H1 (cell line): ENCODE measurements around the gene ASIC1. TPM values are rescaled to one million over a fixed set of nuclear protein-coding genes. Genes with fewer than 3 reads are reported as not detected.

Experiments
- CTCF ChIA-PET: fragments of 300-600 bp; sonication (Branson Sonifier 250); formaldehyde crosslinking; loops from one replicate; lab custom pipeline; 2021; ENCODE audit not compliant: partially characterized antibody; lab: Charles Lee
- POLR2A ChIA-PET: fragments of 300-600 bp; sonication (Branson Sonifier 250); formaldehyde crosslinking; loops from one replicate; lab custom pipeline; 2021; ENCODE audit warnings: inconsistent platforms; ENCODE audit not compliant: partially characterized antibody; lab: Charles Lee
- DNase-seq, 2 experiments: peaks; one replicate each; pipeline versions ENCODE4 v3.0.0 to v3.0.0-alpha.2; 2010 to 2022; ENCODE audit warnings: low spot score in 2 of 2, low read depth in 1 of 2, mixed read lengths in 1 of 2
- FAIRE-seq: peaks from 2 replicates; lab custom pipeline; 2011; peaks lifted over from hg19 to GRCh38; lab: Jason Lieb, UNC
- H2AFZ ChIP-seq: 2 replicates; pipeline ENCODE4 v1.8.1; 2012; ENCODE audit warnings: low read length, inconsistent platforms
- H2AK5ac ChIP-seq: 2 replicates; pipeline ENCODE4 v1.6.1; 2013; ENCODE audit warnings: low read depth, low read length
- H2BK120ac ChIP-seq: replicated peaks from 2 replicates; pipeline ENCODE3; 2013; ENCODE audit warnings: low read depth, low read length, inconsistent platforms
- H2BK12ac ChIP-seq: 2 replicates; pipeline ENCODE4 v1.6.1; 2013; ENCODE audit warnings: low read depth, low read length
- H2BK15ac ChIP-seq: 2 replicates; pipeline ENCODE4 v1.6.1; 2013; ENCODE audit warnings: low read length
- H2BK20ac ChIP-seq: 2 replicates; pipeline ENCODE4 v1.6.1; 2013; ENCODE audit warnings: low read length
- H2BK5ac ChIP-seq: 2 replicates; pipeline ENCODE4 v1.6.1; 2013; ENCODE audit warnings: low read depth, low read length
- H3K14ac ChIP-seq: 2 replicates; pipeline ENCODE4 v1.6.1; 2013; ENCODE audit warnings: inconsistent platforms; ENCODE audit not compliant: insufficient read length
- H3K18ac ChIP-seq: 2 replicates; pipeline ENCODE4 v1.6.1; 2013; ENCODE audit warnings: low read length; ENCODE audit errors: extremely low read depth
- H3K23ac ChIP-seq: 2 replicates; pipeline ENCODE4 v1.6.1; 2013; ENCODE audit warnings: inconsistent platforms; ENCODE audit not compliant: insufficient read length
- H3K23me2 ChIP-seq: 2 replicates; pipeline ENCODE4 v1.6.1; 2013; ENCODE audit warnings: low read depth, low read length
- H3K27ac ChIP-seq: 2 replicates; pipeline ENCODE4 v1.6.1; 2011; ENCODE audit warnings: low read depth, low read length, inconsistent platforms
- H3K27me3 ChIP-seq, 4 experiments: replicated peaks in 1 of 4; 1 replicate in 1 of 4; 2 replicates in 3 of 4; pipeline versions ENCODE4 v1.6.1 to v1.8.1; 2011 to 2013; ENCODE audit warnings: low read length in 3 of 4, mild to moderate bottlenecking in 3 of 4, inconsistent platforms in 2 of 4, mixed read lengths in 2 of 4, moderate library complexity in 1 of 4; ENCODE audit not compliant: control insufficient read depth in 3 of 4, insufficient read depth in 3 of 4; ENCODE audit errors: extremely low read depth in 1 of 4
- H3K36me3 ChIP-seq, 4 experiments: 2 replicates each; pipeline versions ENCODE4 v1.6.1 to v1.8.1; 2011 to 2013; ENCODE audit warnings: mild to moderate bottlenecking in 4 of 4, low read length in 3 of 4, moderate library complexity in 2 of 4, control low read depth in 1 of 4, inconsistent platforms in 1 of 4; ENCODE audit not compliant: insufficient read depth in 4 of 4, control insufficient read depth in 2 of 4
- H3K4ac ChIP-seq: replicated peaks from 2 replicates; pipeline ENCODE3; 2013; ENCODE audit warnings: low read length, low read depth, mixed read lengths, inconsistent platforms; ENCODE audit not compliant: insufficient read length
- H3K4me1 ChIP-seq, 4 experiments: replicated peaks in 1 of 4; 1 replicate in 1 of 4; 2 replicates in 3 of 4; pipeline versions ENCODE4 v1.6.1 to v1.8.1; 2011 to 2013; ENCODE audit warnings: low read length in 3 of 4, inconsistent platforms in 2 of 4, mixed read lengths in 1 of 4; ENCODE audit not compliant: insufficient read depth in 4 of 4, control insufficient read depth in 3 of 4
- H3K4me2 ChIP-seq, 2 experiments: 2 replicates each; pipeline versions ENCODE4 v1.6.1 to v1.8.1; 2011 to 2013; ENCODE audit warnings: low read depth in 2 of 2, low read length in 2 of 2, control low read depth in 1 of 2, inconsistent platforms in 1 of 2, mild to moderate bottlenecking in 1 of 2; ENCODE audit not compliant: insufficient read depth in 1 of 2
- H3K4me3 ChIP-seq, 4 experiments: fragments of 200-600, 300-600 bp in 1 of 4; sonication (generic), shearing (Covaris generic), sonication (Bioruptor Twin) in 1 of 4; 2 replicates each; pipeline versions ENCODE4 v1.5.1 to v1.8.1; 2011 to 2016; ENCODE audit warnings: low read length in 4 of 4, low read depth in 3 of 4, control low read depth in 2 of 4, inconsistent platforms in 2 of 4, mild to moderate bottlenecking in 2 of 4, mixed read lengths in 1 of 4, moderate library complexity in 1 of 4; ENCODE audit not compliant: insufficient read depth in 2 of 4; ENCODE audit errors: extremely low read depth in 1 of 4
- H3K56ac ChIP-seq: replicated peaks from 2 replicates; pipeline ENCODE3; 2013; ENCODE audit warnings: low read depth, mild to moderate bottlenecking, mixed read lengths, low read length, inconsistent platforms; ENCODE audit not compliant: insufficient read length
- H3K79me1 ChIP-seq: 2 replicates; pipeline ENCODE4 v1.6.1; 2013; ENCODE audit warnings: low read depth, low read length, control low read depth
- H3K79me2 ChIP-seq, 2 experiments: 2 replicates each; pipeline versions ENCODE4 v1.6.1 to v1.8.1; 2012 to 2013; ENCODE audit warnings: low read length in 2 of 2, mild to moderate bottlenecking in 2 of 2, inconsistent platforms in 1 of 2; ENCODE audit not compliant: insufficient read depth in 2 of 2, control insufficient read depth in 1 of 2
- H3K9ac ChIP-seq, 4 experiments: replicated peaks in 1 of 4; 1 replicate in 1 of 4; 2 replicates in 3 of 4; pipeline versions ENCODE4 v1.6.1 to v1.8.1; 2011 to 2013; ENCODE audit warnings: low read depth in 3 of 4, low read length in 3 of 4, control low read depth in 2 of 4, mild to moderate bottlenecking in 2 of 4, moderate library complexity in 2 of 4, inconsistent platforms in 1 of 4; ENCODE audit errors: extremely low read depth in 1 of 4
- H3K9me3 ChIP-seq, 2 experiments: 2 replicates each; pipeline versions ENCODE4 v1.6.1 to v1.8.1; 2012 to 2013; ENCODE audit warnings: mild to moderate bottlenecking in 2 of 2, moderate library complexity in 2 of 2, control low read depth in 1 of 2, inconsistent platforms in 1 of 2, low read depth in 1 of 2, low read length in 1 of 2, mixed read lengths in 1 of 2; ENCODE audit not compliant: insufficient read depth in 2 of 2
- H4K20me1 ChIP-seq, 2 experiments: replicated peaks in 1 of 2; 2 replicates each; pipeline versions ENCODE3 to v1.8.1; 2011 to 2013; ENCODE audit warnings: inconsistent platforms in 2 of 2, low read length in 2 of 2, mild to moderate bottlenecking in 1 of 2; ENCODE audit not compliant: insufficient read depth in 2 of 2, control insufficient read depth in 1 of 2
- H4K5ac ChIP-seq: 2 replicates; pipeline ENCODE4 v1.6.1; 2013; ENCODE audit warnings: low read length, low read depth, mixed read lengths, inconsistent platforms; ENCODE audit not compliant: insufficient read length
- H4K8ac ChIP-seq: 2 replicates; pipeline ENCODE4 v1.8.0; 2013; ENCODE audit warnings: mild to moderate bottlenecking, moderate library complexity, low read length, inconsistent platforms; ENCODE audit not compliant: insufficient read depth; ENCODE audit errors: extremely low read depth
- H4K91ac ChIP-seq: replicated peaks from 2 replicates; pipeline ENCODE3; 2013; ENCODE audit warnings: low read length, mixed read lengths, inconsistent platforms; ENCODE audit not compliant: insufficient read length
- CTBP2 ChIP-seq: IDR thresholded peaks from 2 replicates; pipeline ENCODE4 v1.7.0; 2011; ENCODE audit warnings: borderline replicate concordance, mild to moderate bottlenecking, moderate library complexity, mixed read lengths, low read length; ENCODE audit not compliant: insufficient read depth, insufficient read length
- EP300 ChIP-seq, 2 experiments: IDR thresholded peaks; 1 replicate in 1 of 2; 2 replicates in 1 of 2; pipeline ENCODE4 v1.6.1; 2011 to 2012; ENCODE audit warnings: low read depth in 2 of 2, low read length in 2 of 2, mild to moderate bottlenecking in 2 of 2, borderline replicate concordance in 1 of 2, inconsistent platforms in 1 of 2, moderate library complexity in 1 of 2
- GABPA ChIP-seq: IDR thresholded peaks from 2 replicates; pipeline ENCODE4 v1.6.1; 2011; ENCODE audit warnings: mild to moderate bottlenecking, low read length, moderate library complexity, borderline replicate concordance; ENCODE audit not compliant: insufficient read depth
- SP2 ChIP-seq: IDR thresholded peaks from 2 replicates; pipeline ENCODE4 v1.6.1; 2012; ENCODE audit warnings: mild to moderate bottlenecking, low read length, inconsistent platforms
- SUZ12 ChIP-seq: fragments of 200-600 bp; sonication (generic); IDR thresholded peaks from 2 replicates; pipeline ENCODE4 v1.6.1; 2012; ENCODE audit warnings: mild to moderate bottlenecking, inconsistent platforms, low read length, moderate library complexity, mixed read lengths
- YY1 ChIP-seq: IDR thresholded peaks from 2 replicates; pipeline ENCODE4 v1.6.1; 2011; ENCODE audit warnings: low read depth, mild to moderate bottlenecking, low read length
- WGBS, 2 experiments: shearing (Covaris generic) in 1 of 2; methylation state at CpG; one replicate each; pipeline versions ENCODE4 v1.1.6 to v1.1.7; 2013 to 2015; ENCODE audit warnings: low lambda C conversion rate in 2 of 2, mixed read lengths in 2 of 2, inconsistent platforms in 1 of 2, low coverage in 1 of 2, missing lambda C conversion rate in 1 of 2; ENCODE audit not compliant: insufficient replicate concordance in 2 of 2, insufficient coverage in 1 of 2, insufficient read length in 1 of 2; ENCODE audit errors: extremely low coverage in 1 of 2, missing lambda C conversion rate in 1 of 2; 5-methylcytosine and 5-hydroxymethylcytosine counted together
- polyA plus RNA-seq, 7 experiments: library from polyadenylated mRNA; depleted of rRNA in 3 of 7; stranded (reverse) in 5 of 7; unstranded in 2 of 7; fragments of >200 nt in 5 of 7; fragments of 200-250 nt in 2 of 7; gene quantifications; 1 replicate in 5 of 7; 2 replicates in 1 of 7; 4 replicates in 1 of 7; pipeline versions ENCODE4 v1.2.1 to v1.2.3, GENCODE V29; 2011 to 2013; ENCODE audit warnings: missing spikeins in 2 of 7, mixed read lengths in 2 of 7
- total RNA-seq: library from RNA; stranded (reverse); fragmentation: NEBNext Ultra II Directional; extraction: Animal tissue kit (Norgen Biotek cat#: 25700); gene quantifications from 2 replicates; pipeline ENCODE4 v1.2.1, GENCODE V29; 2021
- TF ChIP-seq, protein P1 (sequence below): IDR thresholded peaks from 2 replicates; pipeline ENCODE4 v1.6.1; 2012; ENCODE audit warnings: inconsistent platforms

Gene ASIC1
- total and polyA plus RNA-seq, 2 of the 8 experiments (the other 6 are each of a cell fraction or from before 2014, with no cell fraction given), result 2.4 to 4.4 TPM

- peaks cover 2% of the 10 kb centered on the region; the same call in 1 of the 2 replicates for H3K23me2 ChIP-seq
- peaks cover 0 to 2% (median 0%) of the 10 kb centered on the region in 4 experiments; a peak in 1 of 7 replicates for H3K4me1 ChIP-seq
- H2AK5ac ChIP-seq, result no peak overlapping the region
- peaks cover 0 to 2% of the 10 kb centered on the region in 2 experiments for H4K20me1 ChIP-seq
- H2BK12ac ChIP-seq, result no peak overlapping the region
- no peak overlapping the region for H4K8ac ChIP-seq
- H3K18ac ChIP-seq, result no peak overlapping the region
- FAIRE-seq, result no peak
- CTCF ChIA-PET, result interaction anchor here (0.7 to 1.9 kb wide), 5 partner anchors 11 to 219 kb away, joined by 3 to 8 read pairs (median 3); no protein-coding TSS in a partner anchor
- H3K27me3 ChIP-seq, result no peaks in the 10 kb centered on the region
- no peak overlapping the region for H4K5ac ChIP-seq
- DNase-seq, result no peak
- no peak overlapping the region for H2AFZ ChIP-seq
- no peak overlapping the region for H2BK20ac ChIP-seq
- no peak overlapping the region for H3K4ac ChIP-seq
- TF ChIP-seq CTBP2, result no peak
- no peak for TF ChIP-seq YY1
- no peak for TF ChIP-seq GABPA
- TF ChIP-seq, protein P1, sequence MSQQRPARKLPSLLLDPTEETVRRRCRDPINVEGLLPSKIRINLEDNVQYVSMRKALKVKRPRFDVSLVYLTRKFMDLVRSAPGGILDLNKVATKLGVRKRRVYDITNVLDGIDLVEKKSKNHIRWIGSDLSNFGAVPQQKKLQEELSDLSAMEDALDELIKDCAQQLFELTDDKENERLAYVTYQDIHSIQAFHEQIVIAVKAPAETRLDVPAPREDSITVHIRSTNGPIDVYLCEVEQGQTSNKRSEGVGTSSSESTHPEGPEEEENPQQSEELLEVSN, result no peak
- no peak for TF ChIP-seq EP300 (IDR thresholded peaks at IDR 0.05; ENCODE audit: borderline replicate concordance in 1 of 2, low read depth in 2 of 2, low read length in 2 of 2)
- TF ChIP-seq SUZ12, result no peak
- no peak for TF ChIP-seq SP2
- peak overlapping the region in 1 of 4 experiments; percentile 32; a peak in 1 of 7 replicates for H3K9ac ChIP-seq
- no peak overlapping the region for H3K23ac ChIP-seq
- H3K14ac ChIP-seq, result no peak overlapping the region
- no peak overlapping the region for H3K4me3 ChIP-seq
- no peak overlapping the region for H3K56ac ChIP-seq
- no peak overlapping the region for H2BK15ac ChIP-seq
- POLR2A ChIA-PET, result no interaction called here
- H3K36me3 ChIP-seq, result peaks cover 0 to 12% (median 2%) of the 10 kb centered on the region in 4 experiments; a peak in 2 of 8 replicates
- no peak overlapping the region for H2BK120ac ChIP-seq
- H3K4me2 ChIP-seq, result no peak overlapping the region
- H3K9me3 ChIP-seq, result no peaks in the 10 kb centered on the region
- H3K79me2 ChIP-seq, result peaks cover 0 to 30% of the 10 kb centered on the region in 2 experiments; a peak in 2 of 4 replicates
- H4K91ac ChIP-seq, result no peak overlapping the region
- WGBS, 2 experiments, result 91% methylated on average over 3 of the region's 3 CpGs; no CpG with 5 or more reads in 1 of the 2 experiments
- no peak overlapping the region for H3K27ac ChIP-seq
- peaks cover 7% of the 10 kb centered on the region for H3K79me1 ChIP-seq
- H2BK5ac ChIP-seq, result no peak overlapping the region
Observed at GRCh38 chr12:50014342-50014741, 43.1 kb upstream of the ASIC1 start.
